ENCODE results near the gene RALB.

RALB gene

DNA sequence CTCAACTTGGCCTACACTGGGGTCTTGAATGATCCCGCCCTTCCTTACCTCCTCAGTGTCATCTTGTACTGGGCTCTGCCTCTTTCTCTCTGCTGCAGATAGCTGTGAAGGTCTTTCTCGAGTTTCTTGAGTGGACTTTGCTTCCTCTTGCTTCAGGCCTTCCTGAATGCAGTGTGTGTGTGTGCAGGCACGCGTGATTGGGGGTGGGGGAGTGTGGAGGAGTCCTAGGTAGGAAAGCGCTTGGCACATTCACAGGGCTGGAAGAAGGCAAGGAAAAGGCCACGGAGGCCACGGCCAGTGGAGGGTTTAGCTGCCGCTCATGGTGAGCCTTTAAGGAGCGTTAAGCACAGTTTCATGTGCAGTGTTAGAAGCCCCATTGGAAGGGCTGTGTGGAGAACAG is 5.5 kb downstream of the RALB start:
- TF ChIP-seq GATA3 (IDR thresholded peaks at IDR 0.05; ENCODE audit: low read depth, low read length) (no peak), GATA2 (IDR thresholded peaks at IDR 0.05; ENCODE audit: low read depth, low read length) (no peak)

DNA sequence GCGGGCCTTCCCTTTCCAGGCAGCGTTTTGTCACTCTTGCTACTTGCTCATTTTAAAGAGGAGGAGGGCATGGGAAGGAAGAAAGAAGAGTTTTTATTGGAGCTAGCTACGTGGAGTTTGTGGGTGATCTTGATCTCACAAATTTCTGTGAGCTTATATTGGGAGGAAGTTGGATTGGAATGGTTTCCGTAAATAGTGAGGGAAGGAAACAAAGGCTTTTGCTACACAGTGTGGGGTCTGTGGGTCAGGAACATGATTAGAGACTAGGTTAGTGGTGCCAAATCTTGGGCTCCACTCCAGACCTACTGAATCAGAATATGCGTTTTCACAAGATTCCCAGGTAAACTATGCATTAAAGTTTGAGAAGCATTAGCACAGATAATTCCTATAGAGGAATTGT is 8.1 kb downstream of the RALB start:
- TF ChIP-seq GATA3 (IDR thresholded peaks at IDR 0.05; ENCODE audit: low read depth, low read length) (no peak), GATA2 (IDR thresholded peaks at IDR 0.05; ENCODE audit: low read depth, low read length) (no peak)

DNA sequence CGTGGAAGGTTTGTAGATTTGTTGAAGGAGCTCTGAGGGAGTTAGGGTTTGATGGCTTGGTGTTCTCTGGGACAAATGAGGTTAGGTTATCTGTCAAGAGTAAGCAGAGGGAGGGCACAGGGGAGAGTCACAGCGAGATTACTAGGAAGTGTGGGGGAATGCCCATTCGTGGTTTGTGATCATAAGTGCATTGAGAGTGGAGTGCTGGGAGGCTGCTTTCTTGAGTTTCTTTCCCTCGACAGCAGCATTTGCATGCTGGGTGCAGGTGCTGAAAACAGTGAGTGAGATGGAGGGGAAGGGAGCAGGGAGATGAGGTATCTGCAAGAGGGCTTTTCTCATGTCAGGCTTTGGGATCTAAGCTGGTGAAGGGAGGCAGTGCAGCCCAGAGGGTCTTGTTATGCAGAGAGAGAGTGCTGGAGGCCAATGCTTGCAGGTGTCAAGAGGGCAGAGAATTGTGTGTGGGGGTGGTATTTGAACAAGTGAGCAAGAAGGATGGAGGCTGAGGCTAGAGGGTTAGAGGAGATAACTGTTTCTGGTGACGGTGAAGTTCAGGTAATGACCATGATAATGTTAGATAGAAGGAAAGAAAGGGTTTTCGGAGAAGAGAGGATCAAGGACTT is 8.8 kb downstream of the RALB start:
- TF ChIP-seq GATA2 (IDR thresholded peaks at IDR 0.05; ENCODE audit: low read depth, low read length) (no peak), GATA3 (IDR thresholded peaks at IDR 0.05; ENCODE audit: low read depth, low read length) (no peak)

DNA sequence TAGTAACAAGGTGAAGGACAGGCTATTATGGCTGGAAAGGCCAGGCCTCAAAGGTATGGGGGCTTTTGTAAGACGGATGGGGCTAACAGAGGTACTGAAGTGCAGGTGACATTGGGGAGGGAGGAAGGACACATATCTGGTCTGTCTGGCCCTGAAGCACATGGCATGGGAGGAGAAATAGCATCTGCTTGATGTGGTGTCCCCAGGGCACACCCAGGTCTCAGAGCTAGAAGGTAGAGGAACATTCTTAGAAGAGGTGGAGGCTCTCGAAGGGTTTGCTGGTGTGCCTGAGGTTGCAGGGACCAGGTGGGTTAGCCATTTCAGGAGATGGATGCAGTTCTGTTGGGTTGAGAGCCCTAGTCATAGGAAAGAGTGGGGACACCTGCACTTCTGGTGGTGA is 9.5 kb downstream of the RALB start:
- TF ChIP-seq GATA2 (IDR thresholded peaks at IDR 0.05; ENCODE audit: low read depth, low read length) (no peak), GATA3 (IDR thresholded peaks at IDR 0.05; ENCODE audit: low read depth, low read length) (no peak)

DNA sequence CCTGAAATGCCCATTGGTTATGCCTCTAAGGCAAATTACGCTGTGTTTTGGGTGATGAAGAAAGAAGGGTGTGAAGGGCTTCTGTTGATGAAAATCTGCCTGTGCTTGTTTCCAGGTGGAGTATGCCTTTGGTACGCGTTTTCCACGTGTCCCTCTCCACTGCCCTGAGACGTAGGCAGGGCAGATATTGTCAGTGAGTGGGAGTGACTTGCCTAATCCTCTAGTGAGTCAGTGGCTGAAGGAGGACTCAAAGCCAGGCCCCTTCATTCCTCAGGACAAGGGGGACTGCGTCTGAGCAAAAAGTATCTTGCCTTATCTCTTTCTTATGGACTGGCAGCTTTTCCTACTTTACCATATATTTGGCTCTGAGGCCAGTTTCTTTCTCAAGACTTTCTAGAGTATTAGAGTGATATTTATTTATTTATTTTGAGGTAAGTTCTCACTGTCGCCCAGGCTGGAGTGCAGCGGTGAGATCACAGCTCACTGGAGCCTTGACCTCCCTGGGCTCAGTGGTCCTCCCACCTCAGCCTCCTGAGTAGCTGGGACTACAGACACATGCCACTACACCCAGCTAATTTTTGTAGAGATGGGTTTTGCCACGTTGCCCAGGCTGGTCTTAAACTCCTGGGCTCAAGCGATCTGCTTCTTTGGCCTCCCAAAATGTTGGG is 10.2 kb downstream of the RALB start:
- TF ChIP-seq GATA2 (IDR thresholded peaks at IDR 0.05; ENCODE audit: low read depth, low read length): no peak
- TF ChIP-seq GATA3 (IDR thresholded peaks at IDR 0.05; ENCODE audit: low read depth, low read length): no peak

DNA sequence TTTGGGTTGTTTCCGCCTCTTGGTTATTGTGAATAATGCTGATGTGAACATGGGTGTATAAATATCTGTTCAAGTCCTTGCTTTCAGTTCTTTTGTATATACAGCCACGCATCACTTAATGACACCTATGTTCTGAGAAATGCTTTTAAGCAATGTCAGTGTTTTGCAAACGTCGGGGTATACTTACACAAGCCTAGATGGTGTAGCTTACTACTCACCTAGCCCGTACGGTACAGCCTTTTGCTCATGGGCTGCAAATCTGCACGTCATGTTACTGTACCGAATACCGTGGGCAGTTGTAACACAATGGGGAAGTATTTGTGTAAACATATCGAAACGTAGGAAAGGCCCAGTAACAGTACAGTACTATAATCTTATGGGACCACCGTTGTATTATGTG is 12.4 kb downstream of the RALB start:
- TF ChIP-seq GATA3 (IDR thresholded peaks at IDR 0.05; ENCODE audit: low read depth, low read length): no peak
- TF ChIP-seq GATA2 (IDR thresholded peaks at IDR 0.05; ENCODE audit: low read depth, low read length): no peak

DNA sequence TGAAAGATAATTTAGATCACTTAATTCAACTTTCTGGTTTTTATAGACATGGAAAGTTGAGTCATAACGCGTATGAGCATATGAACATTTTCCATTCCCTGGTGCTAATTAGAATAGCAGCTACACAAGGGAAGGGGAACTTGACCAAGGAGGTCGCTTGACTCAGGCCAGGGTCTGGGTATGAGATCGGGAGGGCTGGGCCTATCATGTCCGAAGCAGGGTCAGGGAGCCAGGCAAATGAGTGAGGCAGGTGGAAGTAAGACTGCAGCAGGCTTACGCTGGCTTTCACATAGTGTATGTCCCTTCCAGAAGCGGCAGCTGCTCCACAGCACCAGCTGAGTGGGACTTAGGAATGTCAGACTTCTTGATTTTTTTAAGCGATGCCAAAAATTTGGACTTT is 14.7 kb downstream of the RALB start:
- no peak for TF ChIP-seq GATA3 (IDR thresholded peaks at IDR 0.05; ENCODE audit: low read depth, low read length)

DNA sequence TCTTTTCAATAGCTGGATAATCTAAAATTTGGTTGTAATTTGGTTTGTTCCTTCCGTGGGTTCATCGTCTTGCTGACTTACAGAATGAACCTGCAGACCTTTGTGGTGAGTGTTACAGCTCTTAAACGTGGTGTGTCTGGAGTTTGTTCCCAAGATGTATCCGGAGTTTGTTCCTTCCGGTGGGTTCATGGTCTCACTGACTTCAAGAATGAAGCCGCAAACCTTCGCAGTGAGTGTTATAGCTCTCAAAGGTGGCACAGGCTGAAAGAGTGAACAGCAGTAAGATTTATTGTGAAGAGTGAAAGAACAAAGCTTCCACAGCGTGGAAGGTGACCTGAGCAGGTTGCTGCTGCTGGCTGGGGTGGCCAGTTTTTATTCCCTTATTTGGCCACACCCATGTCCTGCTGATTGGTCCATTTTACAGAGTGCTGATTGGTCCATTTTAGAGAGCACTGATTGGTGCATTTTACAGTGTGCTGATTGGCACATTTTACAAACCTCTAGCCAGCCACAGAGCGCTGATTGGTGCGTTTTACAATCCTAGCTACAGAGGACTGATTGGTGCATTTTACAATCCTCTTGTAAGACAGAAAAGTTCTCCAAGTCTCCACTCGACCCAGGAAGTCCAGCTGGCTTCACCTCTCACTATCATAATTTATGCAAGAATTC is 16.6 kb downstream of the RALB start:
- TF ChIP-seq GATA2 (IDR thresholded peaks at IDR 0.05; ENCODE audit: low read depth, low read length) (no peak), GATA3 (IDR thresholded peaks at IDR 0.05; ENCODE audit: low read depth, low read length) (no peak)

DNA sequence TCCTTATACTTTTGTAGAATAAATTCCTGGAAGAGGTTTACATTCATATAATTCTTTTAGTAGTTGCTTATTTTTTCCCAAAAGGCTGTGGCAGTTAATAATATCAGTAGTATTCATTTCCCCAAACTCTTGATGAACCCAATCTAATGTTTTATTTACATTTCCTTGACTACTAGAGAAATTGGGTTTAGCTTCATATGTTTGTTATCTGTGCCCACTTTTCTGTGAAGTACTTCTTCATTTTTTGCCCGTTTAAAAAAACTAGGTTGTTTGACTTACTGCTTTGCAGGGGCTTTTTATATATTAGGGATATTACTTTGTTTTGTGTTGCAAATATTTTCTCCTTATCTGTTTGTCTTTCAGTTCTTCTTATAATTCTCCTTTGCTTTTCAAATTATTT is 17.2 kb downstream of the RALB start:
- TF ChIP-seq GATA2 (IDR thresholded peaks at IDR 0.05; ENCODE audit: low read depth, low read length) (no peak), GATA3 (IDR thresholded peaks at IDR 0.05; ENCODE audit: low read depth, low read length) (no peak)

DNA sequence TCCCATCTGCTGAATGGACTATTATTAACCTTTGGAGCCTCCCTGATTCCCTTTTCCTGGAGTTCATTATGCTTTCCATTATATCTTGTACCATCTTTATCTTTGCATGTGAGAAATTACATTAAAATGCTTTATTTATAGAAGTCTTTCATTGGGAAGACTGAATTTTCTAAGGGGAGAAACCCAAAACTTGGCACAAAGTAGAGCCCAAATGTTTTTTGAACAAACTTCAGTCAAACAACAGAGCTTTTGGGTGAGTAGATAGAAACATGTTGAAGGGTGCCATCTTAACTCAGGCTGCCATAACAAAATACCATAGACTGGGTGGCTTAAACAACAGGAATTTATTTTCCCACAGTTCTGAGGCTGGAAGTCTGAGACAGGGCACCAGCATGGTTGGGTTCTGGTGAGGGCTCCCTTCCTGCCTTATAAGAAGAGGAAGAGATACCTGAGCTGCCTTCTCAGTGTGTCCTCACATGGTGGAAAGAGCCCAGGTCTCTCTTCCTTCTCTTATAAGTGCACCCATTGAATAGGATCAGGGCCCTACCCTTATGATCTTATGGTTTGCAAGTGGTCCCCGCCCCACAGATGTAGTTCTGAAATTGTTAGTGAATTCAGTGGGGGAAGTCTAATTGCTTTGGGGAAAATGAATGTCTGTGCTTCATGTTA is 19.2 kb downstream of the RALB start:
- TF ChIP-seq GATA3 (IDR thresholded peaks at IDR 0.05; ENCODE audit: low read depth, low read length) (no peak), GATA2 (IDR thresholded peaks at IDR 0.05; ENCODE audit: low read depth, low read length) (no peak)

DNA sequence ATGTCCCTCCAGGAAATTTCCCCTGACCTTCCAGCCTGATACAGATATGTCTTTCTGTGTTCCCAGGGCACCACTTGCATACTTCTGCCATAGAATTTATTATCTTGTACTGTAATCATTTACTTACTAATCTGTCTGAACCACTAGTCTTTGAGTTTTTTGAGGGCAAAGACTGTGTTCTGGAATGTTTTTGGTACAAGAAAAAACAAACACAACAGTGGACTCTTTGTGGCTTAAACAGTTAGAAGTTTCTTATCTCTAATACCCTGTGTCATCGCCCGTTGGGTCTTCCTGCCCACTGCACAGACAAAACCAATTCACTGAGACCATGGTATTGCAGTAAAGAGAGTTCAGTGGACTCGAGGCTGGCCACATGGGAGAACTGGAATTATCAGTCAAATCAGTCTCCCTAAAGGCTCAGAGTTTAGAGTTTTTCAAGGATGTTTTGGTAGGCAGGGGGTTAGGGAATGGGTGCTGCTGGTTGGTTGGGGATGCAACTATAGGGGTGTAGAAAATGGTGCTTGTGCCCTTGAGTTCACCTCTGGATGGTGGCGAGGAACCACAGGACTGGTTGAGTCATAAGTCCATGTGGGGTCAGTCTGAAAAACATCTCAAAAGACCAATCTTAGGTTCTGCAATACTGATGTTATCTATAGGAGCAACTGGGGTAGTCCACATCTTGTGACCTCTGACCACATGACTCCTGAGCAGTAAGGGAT is 20.3 kb downstream of the RALB start:
- TF ChIP-seq GATA2 (IDR thresholded peaks at IDR 0.05; ENCODE audit: low read depth, low read length): no peak
- no peak for TF ChIP-seq GATA3 (IDR thresholded peaks at IDR 0.05; ENCODE audit: low read depth, low read length)

DNA sequence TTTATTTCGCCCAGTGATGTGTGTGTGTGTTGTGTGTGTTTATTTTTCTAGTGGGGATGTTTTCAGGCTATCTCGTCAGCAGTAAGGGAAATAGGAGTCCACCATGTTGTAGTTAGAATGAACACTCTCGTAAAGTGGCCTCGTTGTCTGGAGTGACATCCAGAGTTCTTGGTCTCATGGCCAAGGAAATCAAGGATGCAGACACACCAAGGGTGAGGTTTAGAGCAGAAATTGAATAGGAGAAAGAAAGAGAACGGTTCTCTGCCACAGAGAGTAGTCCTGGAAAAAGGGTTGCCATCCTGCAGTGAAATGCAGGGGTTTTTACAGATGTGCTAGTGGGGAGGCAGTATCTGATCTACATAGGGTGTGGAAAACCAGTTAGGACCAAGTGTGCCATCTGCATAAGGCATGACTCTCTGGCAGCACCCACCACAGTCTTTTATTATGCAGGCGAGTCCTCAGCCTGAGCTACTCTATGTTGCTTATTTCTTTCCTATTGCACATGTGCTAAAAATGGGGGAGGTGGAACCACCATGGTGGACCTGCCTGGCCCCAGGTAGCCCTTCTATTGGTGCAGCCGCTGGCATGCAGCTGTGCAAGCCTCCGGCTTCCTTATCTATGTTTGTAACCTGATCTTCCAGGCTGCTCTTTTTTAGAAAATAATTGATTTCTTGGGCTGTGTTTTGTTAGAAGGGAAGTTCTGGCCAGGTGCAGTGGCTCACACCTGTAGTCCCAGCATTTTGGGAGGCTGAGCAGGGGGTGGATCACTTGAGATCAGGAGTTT is 23.2 kb downstream of the RALB start:
- TF ChIP-seq GATA3 (IDR thresholded peaks at IDR 0.05; ENCODE audit: low read depth, low read length) (no peak), GATA2 (IDR thresholded peaks at IDR 0.05; ENCODE audit: low read depth, low read length) (no peak)

DNA sequence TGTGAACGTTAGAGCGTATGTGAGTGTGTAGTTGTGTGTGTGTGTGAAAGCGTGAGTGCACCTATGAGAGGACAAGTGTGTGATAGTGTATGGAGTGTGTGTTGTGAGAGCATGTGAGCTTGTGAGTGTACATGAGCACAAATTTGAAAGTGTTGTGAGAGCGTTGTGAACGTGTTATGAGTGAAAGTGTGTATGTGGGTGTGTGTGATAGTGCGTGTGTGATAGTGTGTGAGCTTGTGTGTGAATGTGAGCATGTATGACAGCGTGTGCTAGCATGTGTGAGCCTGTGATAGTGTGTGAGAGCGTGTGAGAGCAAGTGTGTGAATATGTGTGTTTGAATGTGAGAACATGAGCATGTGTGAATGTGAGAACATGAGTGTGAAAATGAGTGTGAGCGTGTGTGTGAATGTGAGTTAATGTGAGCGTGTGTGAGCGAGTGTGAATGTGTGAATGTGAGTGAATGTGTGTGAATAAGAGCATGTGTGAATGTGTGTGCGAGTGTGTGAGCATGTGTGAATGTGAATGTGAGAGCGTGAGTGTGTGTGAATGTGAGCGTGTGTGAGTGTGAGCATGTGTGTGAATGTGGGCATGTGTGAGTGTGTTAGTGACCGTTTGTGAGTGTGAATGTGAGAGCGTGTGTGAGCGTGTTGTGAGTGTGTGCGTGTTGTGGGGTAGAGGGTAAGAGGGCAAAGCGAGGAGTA is 25.0 kb downstream of the RALB start:
- no peak for TF ChIP-seq GATA3 (IDR thresholded peaks at IDR 0.05; ENCODE audit: low read depth, low read length)
- no peak for TF ChIP-seq GATA2 (IDR thresholded peaks at IDR 0.05; ENCODE audit: low read depth, low read length)

Data from SH-SY5Y (cell line).